ENCODE results near the gene GALR1. TPM values are rescaled to one million over a fixed set of nuclear protein-coding genes. Genes with fewer than 3 reads are reported as not detected.

Gene GALR1
- total RNA-seq, 1 donor from 2014 or later: not detected

DNA sequence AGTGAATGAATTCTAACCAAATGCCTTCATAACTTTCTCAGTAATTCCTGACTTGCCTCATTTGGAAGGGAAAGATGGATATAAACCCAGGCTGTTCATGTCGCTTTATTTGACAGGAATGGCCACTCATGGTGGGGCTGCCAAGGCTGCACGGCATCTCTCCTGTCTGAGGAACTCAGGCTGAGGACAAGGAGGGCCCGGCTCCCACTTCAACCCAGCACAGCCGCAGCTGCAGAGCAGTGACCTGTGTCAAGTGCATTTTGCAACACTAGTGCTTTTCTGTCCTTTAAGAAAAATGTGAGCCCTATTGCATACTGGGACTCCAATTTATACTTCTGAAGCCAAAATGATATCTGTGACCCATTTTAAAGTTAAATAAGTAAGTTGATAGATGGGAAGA is 45.8 kb upstream of the GALR1 start:
- H3K4me1 Mint-ChIP-seq (ENCODE audit: unreplicated experiment): peaks cover 24% of the 10 kb centered on the region
- H3K9me3 Mint-ChIP-seq (ENCODE audit: unreplicated experiment): no peaks in the 10 kb centered on the region
- no peak for DNase-seq (ENCODE audit: extremely low spot score, unreplicated experiment)
- H3K36me3 Mint-ChIP-seq (ENCODE audit: unreplicated experiment): no peaks in the 10 kb centered on the region
- H3K4me3 Mint-ChIP-seq (ENCODE audit: unreplicated experiment): no peak overlapping the region
- H3K27me3 Mint-ChIP-seq (ENCODE audit: unreplicated experiment): peaks cover 22% of the 10 kb centered on the region
- TF ChIP-seq, protein P1, sequence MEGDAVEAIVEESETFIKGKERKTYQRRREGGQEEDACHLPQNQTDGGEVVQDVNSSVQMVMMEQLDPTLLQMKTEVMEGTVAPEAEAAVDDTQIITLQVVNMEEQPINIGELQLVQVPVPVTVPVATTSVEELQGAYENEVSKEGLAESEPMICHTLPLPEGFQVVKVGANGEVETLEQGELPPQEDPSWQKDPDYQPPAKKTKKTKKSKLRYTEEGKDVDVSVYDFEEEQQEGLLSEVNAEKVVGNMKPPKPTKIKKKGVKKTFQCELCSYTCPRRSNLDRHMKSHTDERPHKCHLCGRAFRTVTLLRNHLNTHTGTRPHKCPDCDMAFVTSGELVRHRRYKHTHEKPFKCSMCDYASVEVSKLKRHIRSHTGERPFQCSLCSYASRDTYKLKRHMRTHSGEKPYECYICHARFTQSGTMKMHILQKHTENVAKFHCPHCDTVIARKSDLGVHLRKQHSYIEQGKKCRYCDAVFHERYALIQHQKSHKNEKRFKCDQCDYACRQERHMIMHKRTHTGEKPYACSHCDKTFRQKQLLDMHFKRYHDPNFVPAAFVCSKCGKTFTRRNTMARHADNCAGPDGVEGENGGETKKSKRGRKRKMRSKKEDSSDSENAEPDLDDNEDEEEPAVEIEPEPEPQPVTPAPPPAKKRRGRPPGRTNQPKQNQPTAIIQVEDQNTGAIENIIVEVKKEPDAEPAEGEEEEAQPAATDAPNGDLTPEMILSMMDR (IDR thresholded peaks at IDR 0.05): no peak
- H3K27ac Mint-ChIP-seq (ENCODE audit: unreplicated experiment): no peak overlapping the region

DNA sequence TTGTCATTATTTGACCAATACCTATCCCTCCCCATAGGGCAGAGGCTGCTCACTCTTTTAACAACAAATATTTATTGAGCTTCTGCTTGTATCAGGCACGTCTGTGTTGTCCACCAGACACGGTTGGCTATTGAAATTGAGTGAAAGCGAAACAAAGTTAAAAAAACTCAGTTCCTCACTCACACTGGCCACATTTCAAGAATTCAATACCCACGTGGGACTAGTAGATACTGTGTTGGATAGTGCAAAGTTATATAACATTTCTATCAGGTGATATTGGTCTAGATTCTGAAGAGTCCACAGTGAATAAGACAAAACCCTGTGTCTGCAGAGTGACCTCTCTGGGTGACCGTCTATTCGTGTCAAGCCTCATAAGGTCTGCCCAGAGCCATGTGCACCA is 43.9 kb upstream of the GALR1 start:
- no peak overlapping the region for H3K4me3 Mint-ChIP-seq (ENCODE audit: unreplicated experiment)
- TF ChIP-seq, protein P1 (IDR thresholded peaks at IDR 0.05): no peak
- no peak overlapping the region for H3K27ac Mint-ChIP-seq (ENCODE audit: unreplicated experiment)
- H3K4me1 Mint-ChIP-seq (ENCODE audit: unreplicated experiment): peaks cover 38% of the 10 kb centered on the region
- H3K27me3 Mint-ChIP-seq (ENCODE audit: unreplicated experiment): peaks cover 6% of the 10 kb centered on the region
- DNase-seq (ENCODE audit: extremely low spot score, unreplicated experiment): no peak
- no peaks in the 10 kb centered on the region for H3K9me3 Mint-ChIP-seq (ENCODE audit: unreplicated experiment)
- H3K36me3 Mint-ChIP-seq (ENCODE audit: unreplicated experiment): no peaks in the 10 kb centered on the region

DNA sequence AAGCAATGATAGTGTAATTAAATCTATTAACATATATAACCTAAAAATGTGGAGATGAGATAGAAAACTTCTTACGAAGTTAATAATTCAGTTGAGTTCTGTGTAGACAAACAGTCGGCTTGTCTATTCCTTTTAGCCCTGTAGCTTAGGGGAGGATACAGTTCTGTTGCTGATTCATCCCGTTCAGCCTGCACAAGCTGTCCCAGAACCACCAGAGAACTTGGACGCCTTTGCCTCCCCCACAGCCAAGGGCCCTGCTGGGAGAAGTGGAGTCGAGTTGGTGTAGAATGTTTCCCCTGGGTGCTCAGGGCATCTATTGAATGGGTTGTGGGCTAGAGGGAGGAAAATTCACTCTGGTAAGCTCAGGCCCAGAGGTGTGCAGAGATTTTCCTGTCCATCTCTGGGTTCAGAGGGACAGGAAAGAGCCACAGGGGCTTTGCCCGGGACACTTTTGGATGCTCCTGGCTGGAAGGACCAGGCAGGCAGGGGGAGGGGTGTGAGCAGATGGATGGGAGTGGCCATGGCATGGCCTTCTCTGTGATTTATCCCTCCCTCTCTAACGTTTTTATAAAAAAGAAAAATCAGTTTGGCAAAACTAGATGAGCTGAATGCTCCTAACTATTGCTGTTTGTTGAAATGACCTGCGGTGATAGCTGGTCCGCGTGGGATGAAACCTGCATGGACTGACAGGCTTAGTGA is 42.8 kb upstream of the GALR1 start:
- H3K4me3 Mint-ChIP-seq (ENCODE audit: unreplicated experiment): no peak overlapping the region
- peaks cover 6% of the 10 kb centered on the region for H3K27me3 Mint-ChIP-seq (ENCODE audit: unreplicated experiment)
- TF ChIP-seq, protein P1 (IDR thresholded peaks at IDR 0.05): no peak
- H3K9me3 Mint-ChIP-seq (ENCODE audit: unreplicated experiment): no peaks in the 10 kb centered on the region
- DNase-seq (ENCODE audit: extremely low spot score, unreplicated experiment): no peak
- peak overlapping the region; percentile 86 for H3K27ac Mint-ChIP-seq (ENCODE audit: unreplicated experiment)
- no peaks in the 10 kb centered on the region for H3K36me3 Mint-ChIP-seq (ENCODE audit: unreplicated experiment)
- peaks cover 48% of the 10 kb centered on the region for H3K4me1 Mint-ChIP-seq (ENCODE audit: unreplicated experiment)

DNA sequence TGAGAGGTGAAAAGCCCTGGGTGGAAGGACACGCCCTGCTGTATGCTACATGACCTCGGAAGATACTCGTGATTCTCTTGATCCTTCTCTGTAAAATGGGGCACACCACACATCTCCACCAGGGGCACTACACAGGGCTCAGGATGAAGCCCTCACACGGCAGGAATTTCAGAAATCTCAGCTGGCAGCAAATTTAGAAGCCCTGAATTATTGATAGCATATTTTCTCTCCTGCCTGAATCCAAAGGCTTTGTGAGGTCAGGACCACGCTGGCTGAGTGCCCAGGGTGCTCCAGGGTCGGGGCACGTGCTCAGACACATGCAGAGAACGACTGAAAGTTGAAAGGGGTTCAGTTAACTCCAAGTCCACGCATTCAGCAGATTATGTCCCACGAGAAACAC is 42.1 kb upstream of the GALR1 start:
- H3K36me3 Mint-ChIP-seq (ENCODE audit: unreplicated experiment): no peaks in the 10 kb centered on the region
- H3K27ac Mint-ChIP-seq (ENCODE audit: unreplicated experiment): peak overlapping the region; percentile 86
- peaks cover 48% of the 10 kb centered on the region for H3K4me1 Mint-ChIP-seq (ENCODE audit: unreplicated experiment)
- TF ChIP-seq, protein P1 (IDR thresholded peaks at IDR 0.05): peak; percentile 69
- no peak for DNase-seq (ENCODE audit: extremely low spot score, unreplicated experiment)
- H3K9me3 Mint-ChIP-seq (ENCODE audit: unreplicated experiment): no peaks in the 10 kb centered on the region
- no peak overlapping the region for H3K4me3 Mint-ChIP-seq (ENCODE audit: unreplicated experiment)
- H3K27me3 Mint-ChIP-seq (ENCODE audit: unreplicated experiment): peaks cover 4% of the 10 kb centered on the region

DNA sequence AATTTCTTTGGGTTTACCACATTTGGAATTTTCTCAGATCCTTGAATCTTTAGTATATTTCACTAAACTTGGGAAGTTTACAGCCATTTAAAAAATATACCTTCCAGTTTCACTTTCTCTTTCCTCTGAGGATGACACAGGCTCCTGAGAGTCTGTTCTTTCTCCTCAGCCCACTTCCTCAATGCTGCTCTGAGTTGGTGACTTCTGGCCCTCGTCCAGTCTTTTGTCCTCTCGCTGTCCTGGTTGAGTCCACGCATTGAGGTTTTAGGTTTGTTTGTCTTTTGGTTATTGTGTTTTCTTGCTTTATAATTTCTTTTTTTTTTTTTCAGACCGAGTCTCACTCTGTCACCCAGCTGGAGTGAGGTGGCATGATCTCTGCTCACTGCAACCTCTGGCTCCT is 40.7 kb upstream of the GALR1 start:
- Mint-ChIP-seq H3K4me1 (ENCODE audit: unreplicated experiment) (peaks cover 48% of the 10 kb centered on the region), H3K27ac (ENCODE audit: unreplicated experiment) (peak overlapping the region; percentile 91), H3K36me3 (ENCODE audit: unreplicated experiment) (no peaks in the 10 kb centered on the region), H3K4me3 (ENCODE audit: unreplicated experiment) (peak overlapping the region; percentile 34), H3K27me3 (ENCODE audit: unreplicated experiment) (no peaks in the 10 kb centered on the region), H3K9me3 (ENCODE audit: unreplicated experiment) (no peaks in the 10 kb centered on the region)
- TF ChIP-seq, protein P1 (IDR thresholded peaks at IDR 0.05): no peak
- no peak for DNase-seq (ENCODE audit: extremely low spot score, unreplicated experiment)

All from osteocyte (in vitro differentiated cells).